HG02840 (cell line): ENCODE data around the gene TSPAN11.

Experiments
- ATAC-seq: cut with Tn5 transposase; IDR thresholded peaks from one replicate; pipeline ENCODE4 v1.9.1; 2021; ENCODE audit warnings: mild to moderate bottlenecking, moderate library complexity, moderate number of reproducible peaks; ENCODE audit not compliant: unreplicated experiment, low FRiP score

Gene TSPAN11

GRCh38 chr12:30909349-30910037, 17.1 kb upstream of the TSPAN11 start:
- ATAC-seq: no peak

GRCh38 chr12:30910038-30910350, 16.6 kb upstream of the TSPAN11 start:
- ATAC-seq: no peak

GRCh38 chr12:30911207-30911606, 15.3 kb upstream of the TSPAN11 start:
- ATAC-seq: no peak

- ATAC-seq: no peak
Observed at GRCh38 chr12:30913323-30913722, 13.2 kb upstream of the TSPAN11 start.

- ATAC-seq: no peak
Observed at GRCh38 chr12:30914986-30915591, 11.5 kb upstream of the TSPAN11 start.

- no peak for ATAC-seq
Observed at GRCh38 chr12:30923057-30923456, 3.5 kb upstream of the TSPAN11 start.

- ATAC-seq: no peak
Observed at GRCh38 chr12:30925607-30926242, 823 bp upstream of the TSPAN11 start.

GRCh38 chr12:30927222-30927611, 669 bp downstream of the TSPAN11 start:
- no peak for ATAC-seq

GRCh38 chr12:30928356-30929244, 2.1 kb downstream of the TSPAN11 start:
- ATAC-seq: no peak

- no peak for ATAC-seq
Observed at GRCh38 chr12:30930238-30930637, 3.7 kb downstream of the TSPAN11 start.

- ATAC-seq: no peak
Observed at GRCh38 chr12:30930641-30931040, 4.1 kb downstream of the TSPAN11 start.

GRCh38 chr12:30932881-30933280, 6.3 kb downstream of the TSPAN11 start:
- no peak for ATAC-seq

- ATAC-seq: no peak
Observed at GRCh38 chr12:30934811-30935210, 8.3 kb downstream of the TSPAN11 start.

- no peak for ATAC-seq
Observed at GRCh38 chr12:30936036-30936435, 9.5 kb downstream of the TSPAN11 start.

GRCh38 chr12:30939234-30939633, 12.7 kb downstream of the TSPAN11 start:
- no peak for ATAC-seq

GRCh38 chr12:30942486-30942885, 15.9 kb downstream of the TSPAN11 start:
- ATAC-seq: no peak

- ATAC-seq: no peak
Observed at GRCh38 chr12:30942936-30943335, 16.4 kb downstream of the TSPAN11 start.

- no peak for ATAC-seq
Observed at GRCh38 chr12:30945443-30946164, 19.1 kb downstream of the TSPAN11 start.

GRCh38 chr12:30952015-30952414, 25.5 kb downstream of the TSPAN11 start:
- no peak for ATAC-seq

- ATAC-seq: no peak
Observed at GRCh38 chr12:30953257-30953656, 26.7 kb downstream of the TSPAN11 start.
